ENCODE measurements around the gene MYO16. TPM values are rescaled to one million over a fixed set of nuclear protein-coding genes. Genes with fewer than 3 reads are reported as not detected.

Gene MYO16
- total and polyA plus RNA-seq, 2 experiments from 2014 or later = 0.13 to 0.23 TPM

GRCh38 chr13:109058087-109058486 lies 428.7 kb downstream of the MYO16 start:
- H3K27me3 ChIP-seq = no peaks in the 10 kb centered on the region
- WGBS (ENCODE audit: low lambda C conversion rate, missing lambda C conversion rate) = 88% methylated on average over 5 of the region's 5 CpGs
- no peak overlapping the region for H3K4me2 ChIP-seq
- H3K4me1 ChIP-seq (ENCODE audit: insufficient read depth) = no peaks in the 10 kb centered on the region
- H3K9me3 ChIP-seq (ENCODE audit: low read depth) = no peaks in the 10 kb centered on the region
- no peak overlapping the region for H3K4me3 ChIP-seq
- DNase-seq (ENCODE audit: low spot score) = no peak
- no peaks in the 10 kb centered on the region for H4K20me1 ChIP-seq (ENCODE audit: insufficient read depth, poor library complexity, severe bottlenecking)
- TF ChIP-seq, protein P1, sequence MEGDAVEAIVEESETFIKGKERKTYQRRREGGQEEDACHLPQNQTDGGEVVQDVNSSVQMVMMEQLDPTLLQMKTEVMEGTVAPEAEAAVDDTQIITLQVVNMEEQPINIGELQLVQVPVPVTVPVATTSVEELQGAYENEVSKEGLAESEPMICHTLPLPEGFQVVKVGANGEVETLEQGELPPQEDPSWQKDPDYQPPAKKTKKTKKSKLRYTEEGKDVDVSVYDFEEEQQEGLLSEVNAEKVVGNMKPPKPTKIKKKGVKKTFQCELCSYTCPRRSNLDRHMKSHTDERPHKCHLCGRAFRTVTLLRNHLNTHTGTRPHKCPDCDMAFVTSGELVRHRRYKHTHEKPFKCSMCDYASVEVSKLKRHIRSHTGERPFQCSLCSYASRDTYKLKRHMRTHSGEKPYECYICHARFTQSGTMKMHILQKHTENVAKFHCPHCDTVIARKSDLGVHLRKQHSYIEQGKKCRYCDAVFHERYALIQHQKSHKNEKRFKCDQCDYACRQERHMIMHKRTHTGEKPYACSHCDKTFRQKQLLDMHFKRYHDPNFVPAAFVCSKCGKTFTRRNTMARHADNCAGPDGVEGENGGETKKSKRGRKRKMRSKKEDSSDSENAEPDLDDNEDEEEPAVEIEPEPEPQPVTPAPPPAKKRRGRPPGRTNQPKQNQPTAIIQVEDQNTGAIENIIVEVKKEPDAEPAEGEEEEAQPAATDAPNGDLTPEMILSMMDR (IDR thresholded peaks at IDR 0.05; ENCODE audit: poor library complexity) = no peak
- TF ChIP-seq EZH2 (IDR thresholded peaks at IDR 0.05; ENCODE audit: borderline replicate concordance) (no peak), EZH2phosphoT487 (IDR thresholded peaks at IDR 0.05; ENCODE audit: low read depth, severe bottlenecking, unreplicated experiment) (no peak)
- H3K79me2 ChIP-seq = no peaks in the 10 kb centered on the region
- no peak overlapping the region for H3K27ac ChIP-seq
- H3K9me2 ChIP-seq (replicated peaks; ENCODE audit: insufficient read depth) = no peaks in the 10 kb centered on the region
- no peaks in the 10 kb centered on the region for H3K36me3 ChIP-seq (replicated peaks; ENCODE audit: insufficient read depth, low read depth)
- H2AFZ ChIP-seq = no peak overlapping the region

GRCh38 chr13:109072505-109072904 lies 443.1 kb downstream of the MYO16 start:
- Histone ChIP-seq H2AFZ (no peak overlapping the region), H3K9me2 (replicated peaks; ENCODE audit: insufficient read depth) (no peaks in the 10 kb centered on the region), H3K79me2 (no peaks in the 10 kb centered on the region), H3K4me2 (no peak overlapping the region), H3K36me3 (replicated peaks; ENCODE audit: insufficient read depth, low read depth) (no peaks in the 10 kb centered on the region), H3K27me3 (no peaks in the 10 kb centered on the region), H3K4me1 (ENCODE audit: insufficient read depth) (no peaks in the 10 kb centered on the region), H3K4me3 (no peak overlapping the region), H4K20me1 (ENCODE audit: insufficient read depth, poor library complexity, severe bottlenecking) (no peaks in the 10 kb centered on the region), H3K9me3 (ENCODE audit: low read depth) (no peaks in the 10 kb centered on the region), H3K27ac (no peak overlapping the region)
- TF ChIP-seq EZH2 (IDR thresholded peaks at IDR 0.05; ENCODE audit: borderline replicate concordance) (no peak), EZH2phosphoT487 (IDR thresholded peaks at IDR 0.05; ENCODE audit: low read depth, severe bottlenecking, unreplicated experiment) (no peak)
- TF ChIP-seq, protein P1 (IDR thresholded peaks at IDR 0.05; ENCODE audit: poor library complexity) = no peak
- DNase-seq (ENCODE audit: low spot score) = no peak
- WGBS (ENCODE audit: low lambda C conversion rate, missing lambda C conversion rate) = 81% methylated on average over 3 of the region's 3 CpGs

DNA sequence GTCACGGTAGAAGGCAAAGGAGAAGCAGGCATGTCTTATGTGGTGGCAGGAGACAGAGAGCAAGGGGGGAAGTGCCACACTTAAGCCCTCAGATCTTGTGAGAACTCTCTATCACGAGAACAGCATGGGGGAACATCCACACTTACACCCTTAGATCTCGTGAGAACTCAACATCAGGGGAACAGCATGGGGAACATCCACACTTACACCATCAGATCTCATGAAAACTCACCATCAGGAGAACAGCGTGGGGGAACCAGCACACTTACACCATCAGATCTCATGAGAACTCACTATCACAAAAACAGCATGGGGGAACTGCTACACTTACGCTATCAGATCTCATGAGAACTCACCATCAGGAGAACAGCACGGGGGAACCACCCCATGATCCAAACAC lies 445.0 kb downstream of the MYO16 start:
- DNase-seq (ENCODE audit: low spot score) = no peak

More for the DNA sequence above, 445.0 kb downstream of the MYO16 start:
- Histone ChIP-seq H3K9me3 (ENCODE audit: low read depth) (no peaks in the 10 kb centered on the region), H3K36me3 (replicated peaks; ENCODE audit: insufficient read depth, low read depth) (no peaks in the 10 kb centered on the region), H4K20me1 (ENCODE audit: insufficient read depth, poor library complexity, severe bottlenecking) (no peaks in the 10 kb centered on the region), H3K79me2 (no peaks in the 10 kb centered on the region), H3K4me3 (no peak overlapping the region), H3K9me2 (replicated peaks; ENCODE audit: insufficient read depth) (no peaks in the 10 kb centered on the region), H3K27ac (no peak overlapping the region), H3K4me2 (no peak overlapping the region), H3K4me1 (ENCODE audit: insufficient read depth) (no peaks in the 10 kb centered on the region), H3K27me3 (no peaks in the 10 kb centered on the region), H2AFZ (no peak overlapping the region)
- TF ChIP-seq, protein P1 (IDR thresholded peaks at IDR 0.05; ENCODE audit: poor library complexity) = no peak
- TF ChIP-seq EZH2phosphoT487 (IDR thresholded peaks at IDR 0.05; ENCODE audit: low read depth, severe bottlenecking, unreplicated experiment) = no peak
- WGBS (ENCODE audit: low lambda C conversion rate, missing lambda C conversion rate) = 80% methylated on average over 6 of the region's 6 CpGs

Measured in hepatocyte (in vitro differentiated cells).